Measurements from ENCODE around the gene RPTOR.
A peak's percentile ranks its signal among the peaks of the same experiment; 100 is the strongest.

The RPTOR gene

DNA sequence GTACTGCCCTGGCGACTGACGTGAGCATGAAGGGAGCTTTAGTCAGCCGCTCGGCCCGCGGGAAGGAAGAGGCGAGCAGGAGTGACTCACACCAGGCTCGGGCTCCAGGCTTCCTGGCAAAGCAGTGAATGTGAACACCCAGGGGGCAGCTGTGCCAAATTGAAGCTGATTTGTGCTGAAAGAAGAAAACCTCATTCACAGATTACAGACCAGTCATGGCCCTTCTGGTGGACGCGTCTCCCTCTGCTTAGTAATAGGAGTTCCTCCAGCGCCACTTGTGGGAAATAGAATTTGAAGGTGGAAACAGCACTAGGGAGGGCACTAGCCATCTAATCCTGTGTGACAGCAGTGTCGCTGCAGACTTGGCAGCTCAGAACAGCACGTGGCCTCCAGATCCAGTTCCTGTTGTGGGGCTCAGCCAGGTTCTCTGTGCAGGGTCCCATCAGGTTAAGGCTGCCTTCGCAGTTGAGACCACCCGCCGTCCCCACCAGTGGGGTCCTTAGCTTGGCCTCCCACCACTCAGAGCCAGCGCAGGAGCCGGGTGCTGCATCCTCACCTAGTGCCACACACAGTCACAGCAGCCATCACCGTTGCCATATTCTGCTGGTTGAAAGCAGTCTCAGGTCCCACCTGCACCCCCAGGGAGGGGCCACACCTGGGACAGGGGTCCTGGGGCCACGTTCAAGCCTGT is 282.5 kb downstream of the RPTOR start:
- FAIRE-seq (no peak), DNase-seq (ENCODE audit: insufficient read length, low spot score) (no peak)

GRCh38 chr17:80827646-80828643 is 283.3 kb downstream of the RPTOR start:
- TF ChIP-seq TAF1 (IDR thresholded peaks at IDR 0.05; ENCODE audit: low read depth, low read length) (no peak), SPI1 (IDR thresholded peaks at IDR 0.05; ENCODE audit: low read depth, low read length) (no peak), PAX5 (IDR thresholded peaks at IDR 0.05; ENCODE audit: insufficient read depth, low read length, severe bottlenecking) (no peak), POU2F2 (IDR thresholded peaks at IDR 0.05; ENCODE audit: low read depth, low read length) (no peak), POLR2A (IDR thresholded peaks at IDR 0.05; ENCODE audit: low read depth, low read length) (no peak), POLR2AphosphoS5 (IDR thresholded peaks at IDR 0.05; ENCODE audit: low read depth, low read length) (no peak)
- peak; percentile 62 for FAIRE-seq

More for the DNA sequence above, 282.5 kb downstream of the RPTOR start:
- no peak for TF ChIP-seq POU2F2 (IDR thresholded peaks at IDR 0.05; ENCODE audit: low read depth, low read length)
- no peak for TF ChIP-seq PAX5 (IDR thresholded peaks at IDR 0.05; ENCODE audit: insufficient read depth, low read length, severe bottlenecking)
- TF ChIP-seq SPI1 (IDR thresholded peaks at IDR 0.05; ENCODE audit: low read depth, low read length), result no peak
- TF ChIP-seq TAF1 (IDR thresholded peaks at IDR 0.05; ENCODE audit: low read depth, low read length), result no peak
- TF ChIP-seq POLR2AphosphoS5 (IDR thresholded peaks at IDR 0.05; ENCODE audit: low read depth, low read length), result no peak
- no peak for TF ChIP-seq POLR2A (IDR thresholded peaks at IDR 0.05; ENCODE audit: low read depth, low read length)

DNA sequence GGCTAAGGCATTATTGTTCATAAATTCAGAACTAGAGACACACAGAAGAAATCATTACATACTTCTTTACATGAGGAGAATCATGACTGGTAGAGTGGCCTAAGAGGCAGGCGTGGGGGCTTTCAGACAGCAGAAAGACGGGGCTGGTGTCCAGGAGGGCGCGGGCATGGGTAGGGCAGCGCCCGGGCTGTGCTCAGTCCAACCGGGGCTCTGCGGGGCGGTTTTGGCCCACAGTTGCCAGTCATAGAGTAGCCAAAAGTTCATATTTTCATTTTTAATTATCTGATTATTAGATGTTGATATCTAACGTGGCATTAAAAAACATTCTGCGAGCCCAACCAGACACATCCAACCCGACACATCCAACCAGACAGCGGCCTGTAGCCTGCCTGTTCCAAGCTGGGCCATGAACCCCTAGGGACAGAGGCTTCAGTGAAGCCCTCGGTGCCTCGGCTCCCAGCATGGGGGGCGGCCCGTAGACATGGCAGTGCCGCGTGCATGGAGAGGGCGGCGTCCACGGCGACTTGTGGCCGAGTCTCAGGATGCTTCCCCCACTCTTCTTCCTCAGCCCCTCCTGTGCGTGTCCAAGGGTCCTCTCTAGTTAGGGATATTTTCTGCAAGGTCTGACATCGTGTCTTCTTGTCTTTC is 284.7 kb downstream of the RPTOR start:
- TF ChIP-seq PAX5 (IDR thresholded peaks at IDR 0.05; ENCODE audit: insufficient read depth, low read length, severe bottlenecking) (no peak), POLR2AphosphoS5 (IDR thresholded peaks at IDR 0.05; ENCODE audit: low read depth, low read length) (no peak), TAF1 (IDR thresholded peaks at IDR 0.05; ENCODE audit: low read depth, low read length) (no peak), SPI1 (IDR thresholded peaks at IDR 0.05; ENCODE audit: low read depth, low read length) (no peak), POU2F2 (IDR thresholded peaks at IDR 0.05; ENCODE audit: low read depth, low read length) (no peak), POLR2A (IDR thresholded peaks at IDR 0.05; ENCODE audit: low read depth, low read length) (no peak)
- no peak for FAIRE-seq
- DNase-seq (ENCODE audit: insufficient read length, low spot score), result no peak

More at GRCh38 chr17:80827646-80828643, 283.3 kb downstream of the RPTOR start:
- DNase-seq (ENCODE audit: insufficient read length, low spot score), result no peak

DNA sequence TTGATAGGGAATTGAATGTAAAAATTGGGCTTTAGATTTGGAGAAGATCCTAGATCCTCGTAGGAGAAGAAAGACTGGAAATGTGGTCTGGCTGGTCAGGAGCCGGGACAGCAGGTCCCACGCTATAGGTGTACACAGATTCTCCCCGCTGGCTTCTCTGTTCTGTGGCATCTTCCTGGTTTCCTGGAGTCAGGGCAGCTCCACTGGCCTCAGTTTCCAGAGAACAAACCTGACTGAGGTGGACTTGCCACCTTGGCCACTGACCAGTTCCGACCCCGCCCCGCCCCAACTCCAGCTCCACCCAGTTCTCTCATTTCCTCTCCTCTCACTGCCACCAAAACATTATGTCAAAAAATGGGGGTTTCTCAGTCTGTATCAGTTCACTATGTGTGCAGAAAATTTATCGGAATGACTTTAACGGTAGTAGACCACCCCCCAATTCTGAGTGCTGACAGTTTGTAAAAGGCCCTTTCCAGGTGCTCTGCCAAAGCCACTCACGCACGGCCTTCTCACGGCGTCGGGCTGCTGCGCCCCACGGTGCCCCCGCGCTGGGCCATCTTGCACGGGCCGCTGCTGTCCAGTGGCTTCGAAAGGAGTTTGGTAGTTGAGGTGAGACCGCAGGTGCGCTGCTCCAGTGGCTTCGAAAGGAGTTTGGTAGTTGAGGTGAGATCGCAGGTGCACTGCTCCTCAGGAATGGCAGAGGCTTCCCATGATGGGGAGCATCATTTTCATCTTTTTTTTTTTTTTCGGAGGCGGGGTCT is 285.6 kb downstream of the RPTOR start:
- DNase-seq (ENCODE audit: insufficient read length, low spot score) (no peak), FAIRE-seq (no peak)
- TF ChIP-seq POLR2AphosphoS5 (IDR thresholded peaks at IDR 0.05; ENCODE audit: low read depth, low read length), result no peak
- TF ChIP-seq POLR2A (IDR thresholded peaks at IDR 0.05; ENCODE audit: low read depth, low read length), result no peak
- no peak for TF ChIP-seq TAF1 (IDR thresholded peaks at IDR 0.05; ENCODE audit: low read depth, low read length)
- TF ChIP-seq POU2F2 (IDR thresholded peaks at IDR 0.05; ENCODE audit: low read depth, low read length), result no peak
- TF ChIP-seq SPI1 (IDR thresholded peaks at IDR 0.05; ENCODE audit: low read depth, low read length), result no peak
- no peak for TF ChIP-seq PAX5 (IDR thresholded peaks at IDR 0.05; ENCODE audit: insufficient read depth, low read length, severe bottlenecking)

- DNase-seq (ENCODE audit: insufficient read length, low spot score), result no peak
- FAIRE-seq, result peak; percentile 94
- TF ChIP-seq TAF1 (IDR thresholded peaks at IDR 0.05; ENCODE audit: low read depth, low read length) (no peak), POLR2A (IDR thresholded peaks at IDR 0.05; ENCODE audit: low read depth, low read length) (no peak), SPI1 (IDR thresholded peaks at IDR 0.05; ENCODE audit: low read depth, low read length) (no peak), POLR2AphosphoS5 (IDR thresholded peaks at IDR 0.05; ENCODE audit: low read depth, low read length) (no peak), POU2F2 (IDR thresholded peaks at IDR 0.05; ENCODE audit: low read depth, low read length) (no peak), PAX5 (IDR thresholded peaks at IDR 0.05; ENCODE audit: insufficient read depth, low read length, severe bottlenecking) (no peak)
Observed at GRCh38 chr17:80831491-80831890, 286.9 kb downstream of the RPTOR start.

- no peak for TF ChIP-seq PAX5 (IDR thresholded peaks at IDR 0.05; ENCODE audit: insufficient read depth, low read length, severe bottlenecking)
- no peak for TF ChIP-seq POLR2A (IDR thresholded peaks at IDR 0.05; ENCODE audit: low read depth, low read length)
- TF ChIP-seq POLR2AphosphoS5 (IDR thresholded peaks at IDR 0.05; ENCODE audit: low read depth, low read length), result no peak
- TF ChIP-seq SPI1 (IDR thresholded peaks at IDR 0.05; ENCODE audit: low read depth, low read length), result no peak
- no peak for TF ChIP-seq POU2F2 (IDR thresholded peaks at IDR 0.05; ENCODE audit: low read depth, low read length)
- no peak for TF ChIP-seq TAF1 (IDR thresholded peaks at IDR 0.05; ENCODE audit: low read depth, low read length)
- peak; percentile 72 for FAIRE-seq
- DNase-seq (ENCODE audit: insufficient read length, low spot score), result no peak
Observed at GRCh38 chr17:80832266-80832676, 287.6 kb downstream of the RPTOR start.

- peak; percentile 95 for FAIRE-seq
- TF ChIP-seq TAF1 (IDR thresholded peaks at IDR 0.05; ENCODE audit: low read depth, low read length) (peak; percentile 72), POU2F2 (IDR thresholded peaks at IDR 0.05; ENCODE audit: low read depth, low read length) (peak; percentile 83), POLR2A (IDR thresholded peaks at IDR 0.05; ENCODE audit: low read depth, low read length) (peak; percentile 87), PAX5 (IDR thresholded peaks at IDR 0.05; ENCODE audit: insufficient read depth, low read length, severe bottlenecking) (no peak), POLR2AphosphoS5 (IDR thresholded peaks at IDR 0.05; ENCODE audit: low read depth, low read length) (peak; percentile 87), SPI1 (IDR thresholded peaks at IDR 0.05; ENCODE audit: low read depth, low read length) (no peak)
- peak; percentile 92 for DNase-seq (ENCODE audit: insufficient read length, low spot score)
Observed at GRCh38 chr17:80832888-80833583, 288.4 kb downstream of the RPTOR start.

Measured in GM12891 (cell line).